Endodermal cell (in vitro differentiated cells): Measurements from ENCODE around the gene GALK2. TPM values are rescaled to one million over a fixed set of nuclear protein-coding genes. Genes with fewer than 3 reads are reported as not detected.

Experiments used
- DNase-seq: peaks from one replicate; pipeline ENCODE4 v3.0.0-alpha.2; 2017
- H3K27ac ChIP-seq: 2 replicates; pipeline ENCODE4 v1.5.1; 2013; ENCODE audit warnings: mild to moderate bottlenecking, low read depth, low read length, moderate library complexity
- H3K27me3 ChIP-seq: 2 replicates; pipeline ENCODE4 v1.6.1; 2013; ENCODE audit warnings: mild to moderate bottlenecking, low read length, moderate library complexity; ENCODE audit not compliant: insufficient read depth, control insufficient read depth, poor library complexity, severe bottlenecking
- H3K36me3 ChIP-seq: 2 replicates; pipeline ENCODE4 v1.7.0; 2013; ENCODE audit warnings: mild to moderate bottlenecking, low read length, moderate library complexity; ENCODE audit not compliant: control insufficient read depth, insufficient read depth
- H3K4me1 ChIP-seq: one replicate; pipeline ENCODE4 v1.7.0; 2013; ENCODE audit warnings: low read length; ENCODE audit not compliant: control insufficient read depth, insufficient read depth
- H3K4me3 ChIP-seq: 2 replicates; pipeline ENCODE4 v1.5.1; 2013; ENCODE audit warnings: mild to moderate bottlenecking, low read length, moderate library complexity
- H3K9ac ChIP-seq: 2 replicates; pipeline ENCODE4 v1.6.1; 2013; ENCODE audit warnings: mild to moderate bottlenecking, low read length, moderate library complexity; ENCODE audit not compliant: poor library complexity, severe bottlenecking; ENCODE audit errors: extremely low read depth
- H3K9me3 ChIP-seq: 2 replicates; pipeline ENCODE4 v1.6.1; 2013; ENCODE audit warnings: mild to moderate bottlenecking, low read length, moderate library complexity; ENCODE audit not compliant: control insufficient read depth
- H3K27ac Mint-ChIP-seq: 2 replicates; pipeline ENCODE4 v1.8.0; 2020; ENCODE audit warnings: mixed read lengths
- H3K27me3 Mint-ChIP-seq: 2 replicates; pipeline ENCODE4 v1.8.0; 2021; ENCODE audit warnings: mild to moderate bottlenecking, mixed read lengths; ENCODE audit not compliant: insufficient read depth
- H3K36me3 Mint-ChIP-seq: 2 replicates; pipeline ENCODE4 v1.8.0; 2020; ENCODE audit warnings: low read depth, mixed read lengths
- H3K4me1 Mint-ChIP-seq: 2 replicates; pipeline ENCODE4 v1.8.0; 2020; ENCODE audit warnings: mixed read lengths
- H3K4me3 Mint-ChIP-seq: 2 replicates; pipeline ENCODE4 v1.8.0; 2020; ENCODE audit warnings: mild to moderate bottlenecking, moderate library complexity, mixed read lengths
- H3K9me3 Mint-ChIP-seq: 2 replicates; pipeline ENCODE4 v1.8.0; 2020; ENCODE audit warnings: mild to moderate bottlenecking, mixed read lengths
- CTCF ChIP-seq: fragments of 200-600 bp; sonication (generic); conservative IDR thresholded peaks from 2 replicates; pipeline ENCODE4 v1.5.0; 2021; ENCODE audit warnings: antibody characterized with exemption, mild to moderate bottlenecking
- WGBS, 2 experiments: methylation state at CpG; one replicate each; pipeline versions ENCODE4 v1.1.5 to v1.1.7; 2013; ENCODE audit warnings: missing lambda C conversion rate in 2 of 2, mixed read lengths in 1 of 2; ENCODE audit not compliant: insufficient coverage in 1 of 2, insufficient read length in 1 of 2; 5-methylcytosine and 5-hydroxymethylcytosine counted together
- total RNA-seq, 2 donors: library from RNA; stranded (reverse); fragmentation: NEBNext Ultra II Directional in 1 of 2; extraction: Animal tissue kit (Norgen Biotek cat#: 25700) in 1 of 2; gene quantifications; 2 replicates in 1 of 2; 3 replicates in 1 of 2; pipeline ENCODE4 v1.2.1, GENCODE V29; 2021

Gene GALK2
- total RNA-seq, 2 donors from 2014 or later = 13.4 to 19.1 TPM

GRCh38 chr15:49265911-49266310, 95.9 kb downstream of the GALK2 start:
- DNase-seq = no peak
- Histone ChIP-seq H3K36me3 (no peaks in the 10 kb centered on the region), H3K27ac (no peak overlapping the region), H3K27me3 (no peaks in the 10 kb centered on the region), H3K4me1 (peaks cover 6% of the 10 kb centered on the region), H3K9me3 (peaks cover 15% of the 10 kb centered on the region), H3K4me3 (no peak overlapping the region), H3K9ac (no peak overlapping the region)
- no peak overlapping the region for H3K4me3 Mint-ChIP-seq
- no peak for TF ChIP-seq CTCF
- H3K27ac Mint-ChIP-seq = no peak overlapping the region
- H3K36me3 Mint-ChIP-seq = peaks cover 16% of the 10 kb centered on the region
- peaks cover 8% of the 10 kb centered on the region for H3K4me1 Mint-ChIP-seq
- H3K27me3 Mint-ChIP-seq = no peaks in the 10 kb centered on the region
- 93 to 94% methylated on average over 3 of the region's 3 CpGs for WGBS, 2 experiments
- H3K9me3 Mint-ChIP-seq = peaks cover 24% of the 10 kb centered on the region

- H3K4me1 Mint-ChIP-seq = peaks cover 32% of the 10 kb centered on the region
- Histone ChIP-seq H3K4me1 (peaks cover 12% of the 10 kb centered on the region), H3K4me3 (peak overlapping the region; percentile 1), H3K9me3 (peaks cover 9% of the 10 kb centered on the region), H3K27ac (no peak overlapping the region), H3K27me3 (no peaks in the 10 kb centered on the region), H3K9ac (no peak overlapping the region), H3K36me3 (no peaks in the 10 kb centered on the region)
- H3K27ac Mint-ChIP-seq = peak overlapping the region; percentile 69
- peaks cover 9% of the 10 kb centered on the region for H3K9me3 Mint-ChIP-seq
- 79 to 92% methylated on average over 2 to 6 of the region's 8 CpGs for WGBS, 2 experiments
- peaks cover 8% of the 10 kb centered on the region for H3K36me3 Mint-ChIP-seq
- peak; percentile 46 for DNase-seq
- TF ChIP-seq CTCF = no peak
- no peak overlapping the region for H3K4me3 Mint-ChIP-seq
- no peaks in the 10 kb centered on the region for H3K27me3 Mint-ChIP-seq
These were observed 100.7 kb downstream of the GALK2 start for GRCh38 chr15:49270541-49271421.

- Histone ChIP-seq H3K27ac (no peak overlapping the region), H3K4me1 (peaks cover 12% of the 10 kb centered on the region), H3K36me3 (no peaks in the 10 kb centered on the region), H3K4me3 (no peak overlapping the region), H3K9me3 (peaks cover 8% of the 10 kb centered on the region), H3K27me3 (no peaks in the 10 kb centered on the region), H3K9ac (no peak overlapping the region)
- peaks cover 6% of the 10 kb centered on the region for H3K36me3 Mint-ChIP-seq
- no peak overlapping the region for H3K4me3 Mint-ChIP-seq
- peaks cover 12% of the 10 kb centered on the region for H3K9me3 Mint-ChIP-seq
- no peak overlapping the region for H3K27ac Mint-ChIP-seq
- DNase-seq = no peak
- H3K4me1 Mint-ChIP-seq = peaks cover 37% of the 10 kb centered on the region
- TF ChIP-seq CTCF = no peak
- WGBS, 2 experiments = 96 to 100% methylated on average over 1 to 2 of the region's 2 CpGs
- no peaks in the 10 kb centered on the region for H3K27me3 Mint-ChIP-seq
These were observed 103.8 kb downstream of the GALK2 start for GRCh38 chr15:49273734-49274318.
